NT2/D1 (cell line): ENCODE data around the gene MAD1L1.

Experiments
- SUZ12 ChIP-seq: IDR thresholded peaks from 2 replicates; pipeline ENCODE4 v1.6.1; 2011; ENCODE audit not compliant: insufficient read length, insufficient read depth; ENCODE audit errors: extremely low read depth
- ZNF274 ChIP-seq: IDR thresholded peaks from 2 replicates; pipeline ENCODE4 v1.6.1; 2011; ENCODE audit warnings: mild to moderate bottlenecking, low read depth, low read length

DNA sequence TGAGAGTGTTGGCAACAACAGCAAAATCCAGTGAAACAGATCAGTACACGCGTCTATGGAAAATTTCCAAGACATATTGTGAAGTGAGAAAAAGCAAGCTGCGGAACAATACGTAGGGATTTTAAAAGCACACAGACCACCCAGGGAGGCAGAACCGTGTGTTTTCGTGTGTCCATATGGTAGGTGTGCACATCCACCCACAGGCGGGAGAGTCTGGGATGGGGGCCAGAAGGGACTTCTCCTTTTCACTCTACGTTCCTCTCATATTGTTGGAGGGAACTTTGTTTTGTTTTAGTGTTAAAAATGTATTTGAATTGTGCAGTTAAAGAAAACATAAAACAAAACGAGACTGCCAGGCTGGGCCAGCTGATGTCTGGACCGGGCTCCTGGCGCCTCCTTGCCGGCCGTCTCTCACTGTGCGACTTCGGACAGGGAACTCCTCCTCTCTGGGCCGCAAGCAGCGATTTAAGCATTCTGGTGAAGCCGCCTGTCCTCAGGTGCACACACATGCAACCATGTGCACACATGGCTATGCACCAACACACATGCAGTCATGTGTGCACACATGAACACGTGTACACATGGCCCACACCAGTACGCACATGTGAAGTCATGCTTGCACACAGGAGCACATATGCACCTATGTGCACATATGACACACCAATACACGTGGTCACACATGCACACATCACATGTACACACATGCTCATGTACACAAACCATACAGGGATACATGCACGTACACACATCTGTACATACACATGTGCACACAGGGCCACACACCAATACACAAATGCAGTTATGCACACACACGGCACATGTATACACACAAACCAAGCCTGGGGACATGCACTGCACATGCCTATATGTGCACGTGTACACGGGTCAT lies 421.5 kb downstream of the MAD1L1 start:
- no peak for TF ChIP-seq SUZ12
- no peak for TF ChIP-seq ZNF274
